Neural cell (in vitro differentiated cells): ENCODE data around the gene HNRNPM. TPM values are rescaled to one million over a fixed set of nuclear protein-coding genes. Genes with fewer than 3 reads are reported as not detected.

ENCODE experiments used
- H2AFZ ChIP-seq: fragments of 200-600, 300-800 bp; sonication (generic), shearing (Covaris generic); 2 replicates; pipeline ENCODE4 v1.6.0; 2014; ENCODE audit warnings: low read depth, mild to moderate bottlenecking, antibody characterized with exemption, low read length, moderate library complexity
- H3F3A ChIP-seq: fragments of 200-600 bp; shearing (Covaris generic); 2 replicates; pipeline ENCODE4 v1.6.1; 2016; ENCODE audit warnings: mild to moderate bottlenecking, moderate library complexity, mixed read lengths, antibody characterized with exemption, low read length; ENCODE audit not compliant: insufficient read depth, poor library complexity, severe bottlenecking
- H3K27ac ChIP-seq: fragments of 200-600, 300-800 bp; sonication (generic), shearing (Covaris generic); 2 replicates; pipeline ENCODE4 v1.5.1; 2014; ENCODE audit warnings: mild to moderate bottlenecking, low read length, moderate library complexity
- H3K27me3 ChIP-seq: fragments of 300-800, 200-600 bp; sonication (generic), shearing (Covaris generic); 2 replicates; pipeline ENCODE4 v1.6.0; 2014; ENCODE audit warnings: mild to moderate bottlenecking, low read depth, low read length, moderate library complexity; ENCODE audit not compliant: insufficient read depth
- H3K36me3 ChIP-seq: fragments of 300-800, 200-600 bp; sonication (generic), shearing (Covaris generic); 2 replicates; pipeline ENCODE4 v1.5.1; 2014; ENCODE audit warnings: mild to moderate bottlenecking, antibody characterized with exemption, low read length, moderate library complexity; ENCODE audit not compliant: insufficient read depth
- H3K4me2 ChIP-seq: fragments of 300-800, 200-600 bp; sonication (generic), shearing (Covaris generic); 2 replicates; pipeline ENCODE4 v1.6.0; 2014; ENCODE audit warnings: mild to moderate bottlenecking, low read length
- H3K4me3 ChIP-seq: fragments of 300-800, 200-600 bp; sonication (generic), shearing (Covaris generic); 2 replicates; pipeline ENCODE4 v1.5.1; 2014; ENCODE audit warnings: mild to moderate bottlenecking, low read length, moderate library complexity
- H3K79me2 ChIP-seq: fragments of 200-600 bp; shearing (Covaris generic); replicated peaks from 2 replicates; pipeline ENCODE4 v1.6.0; 2014; ENCODE audit warnings: mild to moderate bottlenecking, low read length, moderate library complexity; ENCODE audit not compliant: insufficient read depth
- H3K9ac ChIP-seq: fragments of 300-800, 200-600 bp; sonication (generic), shearing (Covaris generic); 2 replicates; pipeline ENCODE4 v1.6.1; 2016; ENCODE audit warnings: mild to moderate bottlenecking, low read length, mixed read lengths
- H3K9me2 ChIP-seq: fragments of 200-600 bp; shearing (Covaris generic); 2 replicates; pipeline ENCODE4 v1.6.1; 2016; ENCODE audit warnings: mild to moderate bottlenecking, low read length, mixed read lengths; ENCODE audit not compliant: insufficient read depth
- H3K9me3 ChIP-seq: fragments of 200-600, 300-800 bp; sonication (generic), shearing (Covaris generic); 2 replicates; pipeline ENCODE4 v1.6.1; 2016; ENCODE audit warnings: mild to moderate bottlenecking, mixed run types, low read length, moderate library complexity, mixed read lengths
- H4K20me1 ChIP-seq: fragments of 200-600 bp; shearing (Covaris generic); 2 replicates; pipeline ENCODE4 v1.6.1; 2016; ENCODE audit warnings: mild to moderate bottlenecking, mixed run types; ENCODE audit not compliant: insufficient read depth
- EP300 ChIP-seq: fragments of 450-650 bp; conservative IDR thresholded peaks from 2 replicates; pipeline ENCODE4 v1.6.1; 2014; ENCODE audit warnings: antibody characterized with exemption, mild to moderate bottlenecking, moderate library complexity; ENCODE audit not compliant: poor library complexity, severe bottlenecking
- EZH2 ChIP-seq: fragments of 200-600, 300-800 bp; shearing (Covaris generic), sonication (generic); IDR thresholded peaks from 2 replicates; pipeline ENCODE4 v1.6.1; 2014; ENCODE audit warnings: antibody characterized with exemption, low read length, borderline replicate concordance, mild to moderate bottlenecking; ENCODE audit not compliant: insufficient read depth, poor library complexity, severe bottlenecking
- MXI1 ChIP-seq: fragments of 450-650 bp; conservative IDR thresholded peaks from 2 replicates; pipeline ENCODE4 v1.6.1; 2014; ENCODE audit warnings: antibody characterized with exemption, mild to moderate bottlenecking; ENCODE audit not compliant: poor library complexity, severe bottlenecking
- POLR2AphosphoS5 ChIP-seq: IDR thresholded peaks from 2 replicates; pipeline ENCODE4 v1.6.1; 2012
- RAD21 ChIP-seq: fragments of 450-650 bp; conservative IDR thresholded peaks from 2 replicates; pipeline ENCODE4 v1.6.1; 2014; ENCODE audit warnings: antibody characterized with exemption, mild to moderate bottlenecking, moderate library complexity
- SMC3 ChIP-seq: fragments of 450-650 bp; conservative IDR thresholded peaks from 2 replicates; pipeline ENCODE4 v1.6.1; 2014; ENCODE audit warnings: antibody characterized with exemption, mild to moderate bottlenecking, moderate library complexity; ENCODE audit not compliant: poor library complexity
- TAF1 ChIP-seq: IDR thresholded peaks from 2 replicates; pipeline ENCODE4 v1.6.1; 2012; ENCODE audit warnings: low read depth
- polyA plus RNA-seq: library from polyadenylated mRNA; depleted of rRNA; stranded (reverse); fragments of >200 nt; gene quantifications from 2 replicates; pipeline ENCODE4 v1.2.3, GENCODE V29; 2014
- TF ChIP-seq, protein P1 (sequence below): fragments of 450-650 bp; IDR thresholded peaks from 2 replicates; pipeline ENCODE4 v1.5.1; 2014; ENCODE audit warnings: antibody characterized with exemption, mild to moderate bottlenecking, moderate library complexity; ENCODE audit not compliant: poor library complexity, severe bottlenecking
- TF ChIP-seq, protein P2 (sequence below): IDR thresholded peaks from 2 replicates; pipeline ENCODE4 v1.6.1; 2012; ENCODE audit warnings: borderline replicate concordance

HNRNPM gene
- polyA plus RNA-seq, 1 donor from 2014 or later: 91.7 TPM

DNA sequence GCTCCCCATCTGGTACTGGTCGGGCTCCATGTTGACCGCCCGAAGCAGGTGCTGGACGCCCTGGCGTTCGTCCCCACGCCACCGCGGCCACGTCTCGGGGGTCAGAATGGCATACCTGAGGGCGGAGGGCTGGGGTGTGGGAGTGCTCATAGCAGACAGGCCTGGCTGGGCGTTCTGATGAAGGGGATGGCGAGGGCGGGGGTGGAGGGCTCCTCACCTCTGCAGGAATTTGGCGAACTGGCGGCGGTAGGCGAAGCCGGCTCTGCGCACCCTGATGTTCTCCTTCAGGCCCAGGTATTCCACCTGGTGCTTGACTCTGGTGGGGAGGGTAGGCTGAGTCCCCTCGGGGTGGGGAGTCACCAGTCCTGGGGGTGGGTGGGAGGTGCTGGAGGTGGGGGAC, 91.5 kb downstream of the HNRNPM start:
- TF ChIP-seq RAD21: no peak
- TF ChIP-seq TAF1: no peak
- TF ChIP-seq SMC3: no peak
- TF ChIP-seq POLR2AphosphoS5: no peak
- TF ChIP-seq, protein P1, sequence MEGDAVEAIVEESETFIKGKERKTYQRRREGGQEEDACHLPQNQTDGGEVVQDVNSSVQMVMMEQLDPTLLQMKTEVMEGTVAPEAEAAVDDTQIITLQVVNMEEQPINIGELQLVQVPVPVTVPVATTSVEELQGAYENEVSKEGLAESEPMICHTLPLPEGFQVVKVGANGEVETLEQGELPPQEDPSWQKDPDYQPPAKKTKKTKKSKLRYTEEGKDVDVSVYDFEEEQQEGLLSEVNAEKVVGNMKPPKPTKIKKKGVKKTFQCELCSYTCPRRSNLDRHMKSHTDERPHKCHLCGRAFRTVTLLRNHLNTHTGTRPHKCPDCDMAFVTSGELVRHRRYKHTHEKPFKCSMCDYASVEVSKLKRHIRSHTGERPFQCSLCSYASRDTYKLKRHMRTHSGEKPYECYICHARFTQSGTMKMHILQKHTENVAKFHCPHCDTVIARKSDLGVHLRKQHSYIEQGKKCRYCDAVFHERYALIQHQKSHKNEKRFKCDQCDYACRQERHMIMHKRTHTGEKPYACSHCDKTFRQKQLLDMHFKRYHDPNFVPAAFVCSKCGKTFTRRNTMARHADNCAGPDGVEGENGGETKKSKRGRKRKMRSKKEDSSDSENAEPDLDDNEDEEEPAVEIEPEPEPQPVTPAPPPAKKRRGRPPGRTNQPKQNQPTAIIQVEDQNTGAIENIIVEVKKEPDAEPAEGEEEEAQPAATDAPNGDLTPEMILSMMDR: no peak
- TF ChIP-seq, protein P2, sequence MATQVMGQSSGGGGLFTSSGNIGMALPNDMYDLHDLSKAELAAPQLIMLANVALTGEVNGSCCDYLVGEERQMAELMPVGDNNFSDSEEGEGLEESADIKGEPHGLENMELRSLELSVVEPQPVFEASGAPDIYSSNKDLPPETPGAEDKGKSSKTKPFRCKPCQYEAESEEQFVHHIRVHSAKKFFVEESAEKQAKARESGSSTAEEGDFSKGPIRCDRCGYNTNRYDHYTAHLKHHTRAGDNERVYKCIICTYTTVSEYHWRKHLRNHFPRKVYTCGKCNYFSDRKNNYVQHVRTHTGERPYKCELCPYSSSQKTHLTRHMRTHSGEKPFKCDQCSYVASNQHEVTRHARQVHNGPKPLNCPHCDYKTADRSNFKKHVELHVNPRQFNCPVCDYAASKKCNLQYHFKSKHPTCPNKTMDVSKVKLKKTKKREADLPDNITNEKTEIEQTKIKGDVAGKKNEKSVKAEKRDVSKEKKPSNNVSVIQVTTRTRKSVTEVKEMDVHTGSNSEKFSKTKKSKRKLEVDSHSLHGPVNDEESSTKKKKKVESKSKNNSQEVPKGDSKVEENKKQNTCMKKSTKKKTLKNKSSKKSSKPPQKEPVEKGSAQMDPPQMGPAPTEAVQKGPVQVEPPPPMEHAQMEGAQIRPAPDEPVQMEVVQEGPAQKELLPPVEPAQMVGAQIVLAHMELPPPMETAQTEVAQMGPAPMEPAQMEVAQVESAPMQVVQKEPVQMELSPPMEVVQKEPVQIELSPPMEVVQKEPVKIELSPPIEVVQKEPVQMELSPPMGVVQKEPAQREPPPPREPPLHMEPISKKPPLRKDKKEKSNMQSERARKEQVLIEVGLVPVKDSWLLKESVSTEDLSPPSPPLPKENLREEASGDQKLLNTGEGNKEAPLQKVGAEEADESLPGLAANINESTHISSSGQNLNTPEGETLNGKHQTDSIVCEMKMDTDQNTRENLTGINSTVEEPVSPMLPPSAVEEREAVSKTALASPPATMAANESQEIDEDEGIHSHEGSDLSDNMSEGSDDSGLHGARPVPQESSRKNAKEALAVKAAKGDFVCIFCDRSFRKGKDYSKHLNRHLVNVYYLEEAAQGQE: no peak
- no peak for TF ChIP-seq EZH2
- TF ChIP-seq EP300: no peak
- no peak for TF ChIP-seq MXI1
- Histone ChIP-seq H3F3A (no peaks in the 10 kb centered on the region), H3K27ac (no peak overlapping the region), H3K9me3 (no peaks in the 10 kb centered on the region), H3K4me3 (no peak overlapping the region), H3K4me2 (no peak overlapping the region), H2AFZ (no peak overlapping the region), H3K27me3 (no peaks in the 10 kb centered on the region), H3K9ac (no peak overlapping the region), H3K79me2 (no peaks in the 10 kb centered on the region), H4K20me1 (no peaks in the 10 kb centered on the region), H3K9me2 (no peaks in the 10 kb centered on the region), H3K36me3 (no peaks in the 10 kb centered on the region)

DNA sequence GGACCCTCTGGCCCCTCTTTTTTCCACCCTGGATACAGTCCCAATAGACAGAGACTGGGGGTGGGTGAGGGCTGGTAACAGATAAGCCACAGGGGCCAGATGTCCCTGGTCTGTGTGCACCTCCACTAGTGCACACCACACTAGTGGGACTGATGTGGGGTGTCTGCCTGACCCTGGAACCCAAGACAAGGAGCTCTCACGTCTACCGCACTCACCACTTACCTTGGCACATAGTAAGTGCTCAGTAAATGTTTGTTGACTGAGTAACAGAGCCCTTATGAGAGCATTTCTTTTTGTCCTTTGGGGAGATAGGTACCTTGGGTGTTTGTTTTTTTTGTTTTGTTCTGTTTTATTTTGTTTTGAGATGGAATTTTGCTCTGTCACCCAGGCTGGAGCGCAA, 92.3 kb downstream of the HNRNPM start:
- Histone ChIP-seq H3K4me3 (no peak overlapping the region), H3K4me2 (no peak overlapping the region), H3K9me3 (no peaks in the 10 kb centered on the region), H3K27ac (no peak overlapping the region), H3K9ac (no peak overlapping the region), H3F3A (no peaks in the 10 kb centered on the region), H2AFZ (no peak overlapping the region), H4K20me1 (no peaks in the 10 kb centered on the region), H3K27me3 (no peaks in the 10 kb centered on the region), H3K9me2 (no peaks in the 10 kb centered on the region), H3K79me2 (no peaks in the 10 kb centered on the region), H3K36me3 (no peaks in the 10 kb centered on the region)
- TF ChIP-seq SMC3 (no peak), TAF1 (no peak), POLR2AphosphoS5 (no peak), EP300 (no peak)
- TF ChIP-seq, protein P1: no peak

Other genes with a start within 250 kb of the HNRNPM start
- 55.5 and 59.3 TPM in 2 replicates for gene CERS4, start 235.6 kb upstream of the HNRNPM start, polyA plus RNA-seq
- gene CD320, start 136.6 kb upstream of the HNRNPM start, polyA plus RNA-seq: 89.6 and 98.2 TPM in 2 replicates
- 37.3 and 48.0 TPM in 2 replicates for gene NDUFA7, start 123.6 kb upstream of the HNRNPM start, polyA plus RNA-seq
- gene RPS28, start 123.5 kb upstream of the HNRNPM start, polyA plus RNA-seq: 192 and 196 TPM in 2 replicates
- 1.0 and 2.8 TPM in 2 replicates for gene KANK3, start 101.7 kb upstream of the HNRNPM start, polyA plus RNA-seq
- not detected in 2 replicates for gene ANGPTL4, start 80.8 kb upstream of the HNRNPM start, polyA plus RNA-seq
- gene RAB11B, start 54.6 kb upstream of the HNRNPM start, polyA plus RNA-seq: 71.1 and 84.2 TPM in 2 replicates
- gene MARCHF2, start 31.7 kb upstream of the HNRNPM start, polyA plus RNA-seq: 57.3 and 67.9 TPM in 2 replicates
- gene PRAM1, start 57.7 kb downstream of the HNRNPM start, polyA plus RNA-seq: 0.62 and 1.5 TPM in 2 replicates
- 3.4 and 13.4 TPM in 2 replicates for gene ZNF414, start 69.2 kb downstream of the HNRNPM start, polyA plus RNA-seq
- gene MYO1F, start 132.5 kb downstream of the HNRNPM start, polyA plus RNA-seq: 0.40 TPM in 2 replicates
- 99.4 and 143 TPM in 2 replicates for gene ADAMTS10, start 165.7 kb downstream of the HNRNPM start, polyA plus RNA-seq
- not detected in 2 replicates for gene NFILZ, start 185.7 kb downstream of the HNRNPM start, polyA plus RNA-seq